Astrocyte (in vitro differentiated cells and primary cell): Measurements from ENCODE around the gene CDH23. TPM values are rescaled to one million over a fixed set of nuclear protein-coding genes. Genes with fewer than 3 reads are reported as not detected.

Source experiments
- DNase-seq: peaks from one replicate; pipeline ENCODE4 v3.0.0-alpha.2; 2010; ENCODE audit warnings: low read depth
- FAIRE-seq: peaks from 2 replicates; lab custom pipeline; 2011; peaks lifted over from hg19 to GRCh38; lab: Jason Lieb, UNC
- H2AFZ ChIP-seq: 2 replicates; pipeline ENCODE4 v1.6.0; 2012; ENCODE audit warnings: low read depth, low read length, inconsistent platforms
- H3K27ac ChIP-seq: 2 replicates; pipeline ENCODE4 v1.5.1; 2011; ENCODE audit warnings: low read depth, low read length, inconsistent platforms
- H3K27me3 ChIP-seq: 2 replicates; pipeline ENCODE4 v1.6.0; 2011; ENCODE audit warnings: low read length, inconsistent platforms; ENCODE audit not compliant: insufficient read depth
- H3K36me3 ChIP-seq: 2 replicates; pipeline ENCODE4 v1.5.1; 2011; ENCODE audit warnings: low read length, inconsistent platforms; ENCODE audit not compliant: insufficient read depth
- H3K4me1 ChIP-seq: 2 replicates; pipeline ENCODE4 v1.5.1; 2011; ENCODE audit warnings: low read length, inconsistent platforms; ENCODE audit not compliant: insufficient read depth
- H3K4me2 ChIP-seq: 2 replicates; pipeline ENCODE4 v1.6.0; 2012; ENCODE audit warnings: low read length, inconsistent platforms
- H3K4me3 ChIP-seq: 2 replicates; pipeline ENCODE4 v1.5.1; 2011; ENCODE audit warnings: low read depth, mild to moderate bottlenecking, low read length, inconsistent platforms; ENCODE audit not compliant: insufficient read depth
- H3K79me2 ChIP-seq: 2 replicates; pipeline ENCODE4 v1.6.0; 2012; ENCODE audit warnings: mild to moderate bottlenecking, low read length, inconsistent platforms; ENCODE audit not compliant: insufficient read depth
- H3K9ac ChIP-seq: 2 replicates; pipeline ENCODE4 v1.6.0; 2012; ENCODE audit warnings: mild to moderate bottlenecking, low read length, inconsistent platforms
- H3K9me3 ChIP-seq: 2 replicates; pipeline ENCODE4 v1.5.1; 2012; ENCODE audit warnings: low read depth, mild to moderate bottlenecking, low read length, inconsistent platforms; ENCODE audit not compliant: insufficient read depth
- H4K20me1 ChIP-seq: 2 replicates; pipeline ENCODE4 v1.6.0; 2012; ENCODE audit warnings: low read length, inconsistent platforms; ENCODE audit not compliant: insufficient read depth
- H3K27ac Mint-ChIP-seq: one replicate; pipeline ENCODE4 v1.8.0; 2021; ENCODE audit warnings: mild to moderate bottlenecking, mixed read lengths; ENCODE audit not compliant: unreplicated experiment
- H3K27me3 Mint-ChIP-seq: one replicate; pipeline ENCODE4 v1.8.0; 2021; ENCODE audit warnings: low read depth, mixed read lengths; ENCODE audit not compliant: unreplicated experiment
- H3K36me3 Mint-ChIP-seq: one replicate; pipeline ENCODE4 v1.8.0; 2021; ENCODE audit warnings: low read depth, mixed read lengths; ENCODE audit not compliant: unreplicated experiment
- H3K4me1 Mint-ChIP-seq: one replicate; pipeline ENCODE4 v1.8.0; 2021; ENCODE audit warnings: low read depth, mixed read lengths; ENCODE audit not compliant: unreplicated experiment
- H3K4me3 Mint-ChIP-seq: one replicate; pipeline ENCODE4 v1.8.0; 2021; ENCODE audit warnings: mild to moderate bottlenecking, moderate library complexity, mixed read lengths; ENCODE audit not compliant: unreplicated experiment
- H3K9me3 Mint-ChIP-seq: one replicate; pipeline ENCODE4 v1.8.0; 2021; ENCODE audit warnings: mild to moderate bottlenecking, mixed read lengths; ENCODE audit not compliant: unreplicated experiment
- EZH2 ChIP-seq: IDR thresholded peaks from 2 replicates; pipeline ENCODE4 v1.6.1; 2012; ENCODE audit warnings: mild to moderate bottlenecking, low read length, inconsistent platforms; ENCODE audit not compliant: insufficient read depth
- total RNA-seq: library from RNA; stranded (reverse); gene quantifications from 2 replicates; pipeline ENCODE4 v1.2.1, GENCODE V29; 2021
- TF ChIP-seq, protein P1 (sequence below): IDR thresholded peaks from 2 replicates; pipeline ENCODE4 v1.5.1; 2011; ENCODE audit warnings: low read depth, mild to moderate bottlenecking, inconsistent platforms, low read length, moderate library complexity; ENCODE audit not compliant: insufficient read depth

Gene CDH23
- total RNA-seq, 1 donor from 2014 or later, result not detected

DNA sequence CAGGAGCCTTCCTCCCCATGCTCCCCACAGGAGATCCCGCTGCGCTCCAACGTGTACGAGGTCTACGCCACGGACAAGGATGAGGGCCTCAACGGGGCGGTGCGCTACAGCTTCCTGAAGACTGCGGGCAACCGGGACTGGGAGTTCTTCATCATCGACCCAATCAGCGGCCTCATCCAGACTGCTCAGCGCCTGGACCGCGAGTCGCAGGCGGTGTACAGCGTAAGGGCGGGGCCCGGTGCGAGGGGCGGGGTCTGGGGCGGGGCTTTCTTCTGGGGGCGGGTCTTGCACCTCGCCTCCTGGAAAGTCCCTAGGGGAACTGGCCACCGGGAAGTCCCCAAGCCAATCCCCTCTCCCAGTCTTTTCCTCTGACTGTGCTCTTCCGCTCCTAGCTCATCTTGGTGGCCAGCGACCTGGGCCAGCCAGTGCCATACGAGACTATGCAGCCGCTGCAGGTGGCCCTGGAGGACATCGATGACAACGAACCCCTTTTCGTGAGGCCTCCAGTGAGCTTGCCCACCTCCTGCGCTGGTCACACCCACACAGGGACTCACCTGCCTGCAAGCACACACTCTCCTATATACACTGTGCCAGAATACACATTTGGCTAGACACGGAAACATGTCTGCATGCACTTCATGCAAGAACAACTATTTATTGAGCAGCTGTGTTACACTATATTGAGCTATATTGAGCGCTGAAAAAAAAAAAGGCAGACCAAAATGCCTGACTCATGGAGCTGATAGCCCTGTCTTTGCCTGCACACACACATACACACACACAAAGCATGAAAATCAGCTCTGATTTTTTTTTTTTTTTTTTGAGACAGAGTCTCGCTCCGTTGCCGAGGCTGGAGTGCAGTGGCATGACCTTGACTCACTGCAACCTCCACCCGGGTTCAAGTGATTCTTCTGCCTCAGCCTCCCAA lies 409.3 kb downstream of the CDH23 start:
- Histone ChIP-seq H3K27ac (no peak overlapping the region), H3K27me3 (peaks cover 15% of the 10 kb centered on the region), H3K4me3 (no peak overlapping the region), H3K36me3 (no peaks in the 10 kb centered on the region), H3K4me1 (no peaks in the 10 kb centered on the region), H3K9me3 (no peaks in the 10 kb centered on the region), H3K9ac (no peak overlapping the region), H3K79me2 (no peaks in the 10 kb centered on the region), H4K20me1 (peaks cover 10% of the 10 kb centered on the region), H3K4me2 (no peak overlapping the region), H2AFZ (no peak overlapping the region)
- Mint-ChIP-seq H3K4me3 (no peak overlapping the region), H3K27me3 (peaks cover 36% of the 10 kb centered on the region), H3K36me3 (no peaks in the 10 kb centered on the region), H3K4me1 (no peaks in the 10 kb centered on the region), H3K27ac (no peak overlapping the region), H3K9me3 (no peaks in the 10 kb centered on the region)
- no peak for DNase-seq
- no peak for FAIRE-seq
- TF ChIP-seq EZH2, result no peak
- TF ChIP-seq, protein P1, sequence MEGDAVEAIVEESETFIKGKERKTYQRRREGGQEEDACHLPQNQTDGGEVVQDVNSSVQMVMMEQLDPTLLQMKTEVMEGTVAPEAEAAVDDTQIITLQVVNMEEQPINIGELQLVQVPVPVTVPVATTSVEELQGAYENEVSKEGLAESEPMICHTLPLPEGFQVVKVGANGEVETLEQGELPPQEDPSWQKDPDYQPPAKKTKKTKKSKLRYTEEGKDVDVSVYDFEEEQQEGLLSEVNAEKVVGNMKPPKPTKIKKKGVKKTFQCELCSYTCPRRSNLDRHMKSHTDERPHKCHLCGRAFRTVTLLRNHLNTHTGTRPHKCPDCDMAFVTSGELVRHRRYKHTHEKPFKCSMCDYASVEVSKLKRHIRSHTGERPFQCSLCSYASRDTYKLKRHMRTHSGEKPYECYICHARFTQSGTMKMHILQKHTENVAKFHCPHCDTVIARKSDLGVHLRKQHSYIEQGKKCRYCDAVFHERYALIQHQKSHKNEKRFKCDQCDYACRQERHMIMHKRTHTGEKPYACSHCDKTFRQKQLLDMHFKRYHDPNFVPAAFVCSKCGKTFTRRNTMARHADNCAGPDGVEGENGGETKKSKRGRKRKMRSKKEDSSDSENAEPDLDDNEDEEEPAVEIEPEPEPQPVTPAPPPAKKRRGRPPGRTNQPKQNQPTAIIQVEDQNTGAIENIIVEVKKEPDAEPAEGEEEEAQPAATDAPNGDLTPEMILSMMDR, result no peak

DNA sequence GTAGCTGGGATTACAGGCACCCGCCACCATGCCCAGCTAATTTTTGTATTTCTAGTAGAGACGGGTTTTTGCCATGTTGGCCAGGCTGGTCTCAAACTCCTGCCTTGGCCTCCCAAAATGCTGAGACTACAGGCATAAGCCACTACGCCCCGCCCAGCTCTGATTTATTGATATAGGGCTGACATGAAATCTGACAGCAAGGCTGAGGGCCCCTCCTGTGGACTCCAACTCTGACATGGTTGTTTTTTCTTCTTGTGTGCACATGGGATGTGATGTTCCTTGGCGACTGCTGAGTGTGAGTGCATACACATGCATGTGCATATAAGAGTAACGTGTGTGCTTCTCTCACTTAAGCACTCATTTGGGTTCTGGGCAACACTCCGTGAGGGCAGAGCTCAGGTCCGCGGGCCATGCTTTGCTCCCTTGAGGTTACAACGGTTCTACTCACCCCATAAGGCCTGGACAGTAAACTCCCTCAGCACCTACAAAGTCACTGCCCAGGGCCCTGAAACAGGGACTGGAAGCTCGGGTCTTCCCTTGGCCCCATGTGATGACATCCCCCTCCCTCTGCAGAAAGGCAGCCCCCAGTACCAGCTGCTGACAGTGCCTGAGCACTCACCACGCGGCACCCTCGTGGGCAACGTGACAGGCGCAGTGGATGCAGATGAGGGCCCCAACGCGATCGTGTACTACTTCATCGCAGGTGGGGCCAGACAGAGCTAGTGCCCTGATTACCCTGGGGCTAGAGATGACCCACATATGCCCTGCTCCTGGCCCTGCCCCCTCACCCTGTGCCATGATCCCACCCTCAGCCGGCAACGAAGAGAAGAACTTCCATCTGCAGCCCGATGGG lies 410.2 kb downstream of the CDH23 start:
- no peaks in the 10 kb centered on the region for H3K4me1 Mint-ChIP-seq
- H3K36me3 ChIP-seq, result no peaks in the 10 kb centered on the region
- no peaks in the 10 kb centered on the region for H3K36me3 Mint-ChIP-seq
- no peak overlapping the region for H3K27ac ChIP-seq
- H3K4me3 ChIP-seq, result no peak overlapping the region
- H3K27me3 ChIP-seq, result peaks cover 15% of the 10 kb centered on the region
- no peaks in the 10 kb centered on the region for H3K4me1 ChIP-seq
- H3K4me3 Mint-ChIP-seq, result no peak overlapping the region
- peaks cover 10% of the 10 kb centered on the region for H4K20me1 ChIP-seq
- no peaks in the 10 kb centered on the region for H3K79me2 ChIP-seq
- H3K9me3 ChIP-seq, result no peaks in the 10 kb centered on the region
- FAIRE-seq, result no peak
- H3K27ac Mint-ChIP-seq, result no peak overlapping the region
- H2AFZ ChIP-seq, result no peak overlapping the region
- H3K9me3 Mint-ChIP-seq, result no peaks in the 10 kb centered on the region
- DNase-seq, result no peak
- no peak overlapping the region for H3K9ac ChIP-seq
- H3K4me2 ChIP-seq, result no peak overlapping the region
- no peak for TF ChIP-seq EZH2
- TF ChIP-seq, protein P1, result no peak
- peaks cover 31% of the 10 kb centered on the region for H3K27me3 Mint-ChIP-seq
